K562 (cell line): ENCODE measurements around the gene YLPM1. TPM values are rescaled to one million over a fixed set of nuclear protein-coding genes. Genes with fewer than 3 reads are reported as not detected.

Experiments
- ATAC-seq: fragments of 200-7000 bp; cut with Tn5 transposase; 3 replicates; pipeline ENCODE4 v1.9.1; 2020; ENCODE audit warnings: moderate library complexity
- Bru-seq: library from RNA; stranded (reverse); fragments of 400-500 nt; gene quantifications from one replicate; lab custom pipeline; 2021; lab: Mats Ljungman, UMichigan
- BruChase-seq, 2 experiments: library from RNA; stranded (reverse); fragments of 400-500 nt; gene quantifications; one replicate each; lab custom pipeline; 2021; lab: Mats Ljungman, UMichigan
- BruUV-seq: library from RNA; stranded (reverse); fragments of 400-500 nt; replicated peaks from 2 replicates; lab custom pipeline; 2021; lab: Mats Ljungman, UMichigan
- CTCF ChIA-PET: fragments of 300-600 bp; formaldehyde crosslinking; extraction: SDS; loops from one replicate; lab custom pipeline; 2021; ENCODE audit warnings: low intra/inter-chr PET ratio; lab: Yijun Ruan, JAX
- POLR2A ChIA-PET: fragments of 300-600, 350-650 bp; sonication (Branson Sonifier 250); formaldehyde crosslinking; extraction: SDS; loops from one replicate; lab custom pipeline; 2021; ENCODE audit warnings: antibody characterized with exemption, inconsistent platforms; lab: Yijun Ruan, JAX
- DNase-seq, 4 experiments: peaks; one replicate each; pipeline versions ENCODE4 v3.0.0 to v3.0.0-alpha.2; 2011 to 2018; ENCODE audit warnings: low spot score in 3 of 4, mixed read lengths in 3 of 4; ENCODE audit errors: extremely low read depth in 1 of 4
- FAIRE-seq: peaks from 2 replicates; lab custom pipeline; 2011; peaks lifted over from hg19 to GRCh38; lab: Jason Lieb, UNC
- H2AFZ ChIP-seq: 2 replicates; pipeline ENCODE4 v1.6.0; 2011; ENCODE audit warnings: low read depth, low read length, control low read depth, inconsistent platforms
- H3K27ac ChIP-seq: fragments of 200-600 bp; 3 replicates; pipeline ENCODE4 v1.8.0; 2011; ENCODE audit warnings: low read depth, mild to moderate bottlenecking, control low read depth, inconsistent platforms, low read length, moderate library complexity, mixed read lengths; ENCODE audit errors: extremely low read depth
- H3K27me3 ChIP-seq, 2 experiments: fragments of 300-600 bp in 1 of 2; 2 replicates in 1 of 2; 3 replicates in 1 of 2; pipeline versions ENCODE4 v1.6.0 to v1.8.0; 2011; ENCODE audit warnings: inconsistent platforms in 2 of 2, low read length in 2 of 2, mild to moderate bottlenecking in 1 of 2, mixed read lengths in 1 of 2, moderate library complexity in 1 of 2; ENCODE audit not compliant: control insufficient read depth in 2 of 2, insufficient read depth in 2 of 2
- H3K36me3 ChIP-seq: fragments of 300-600 bp; 3 replicates; pipeline ENCODE4 v1.8.0; 2011; ENCODE audit warnings: mild to moderate bottlenecking, low read length, inconsistent platforms; ENCODE audit not compliant: control insufficient read depth, insufficient read depth
- H3K4me1 ChIP-seq, 2 experiments: fragments of 200-600 bp in 1 of 2; replicated peaks in 1 of 2; 2 replicates in 1 of 2; 3 replicates in 1 of 2; pipeline versions ENCODE4 v1.5.1 to v1.8.0; 2011; ENCODE audit warnings: inconsistent platforms in 2 of 2, low read length in 2 of 2, mild to moderate bottlenecking in 1 of 2, mixed read lengths in 1 of 2, moderate library complexity in 1 of 2; ENCODE audit not compliant: control insufficient read depth in 2 of 2, insufficient read depth in 2 of 2
- H3K4me2 ChIP-seq: 2 replicates; pipeline ENCODE4 v1.6.1; 2011; ENCODE audit warnings: low read length, control low read depth, inconsistent platforms, mixed read lengths; ENCODE audit not compliant: insufficient read depth
- H3K4me3 ChIP-seq: fragments of 200-600 bp; sonication (generic), shearing (Covaris generic); 2 replicates; pipeline ENCODE4 v1.5.1; 2016; ENCODE audit warnings: control low read depth, inconsistent platforms
- H3K79me2 ChIP-seq: fragments of 200-600 bp; 3 replicates; pipeline ENCODE4 v1.8.0; 2011; ENCODE audit warnings: low read length, inconsistent platforms; ENCODE audit not compliant: control insufficient read depth, insufficient read depth
- H3K9ac ChIP-seq, 2 experiments: 2 replicates each; pipeline versions ENCODE4 v1.6.0 to v1.6.1; 2011; ENCODE audit warnings: low read depth in 2 of 2, low read length in 2 of 2, control low read depth in 1 of 2, inconsistent platforms in 1 of 2, mild to moderate bottlenecking in 1 of 2, mixed read lengths in 1 of 2; ENCODE audit not compliant: insufficient read depth in 1 of 2
- H3K9me1 ChIP-seq: one replicate; pipeline ENCODE4 v1.6.0; 2011; ENCODE audit warnings: inconsistent platforms, mild to moderate bottlenecking, low read length, moderate library complexity; ENCODE audit not compliant: control insufficient read depth, insufficient read depth
- H3K9me3 ChIP-seq: replicated peaks from 2 replicates; pipeline ENCODE4 v1.5.1; 2011; ENCODE audit warnings: low read depth, low read length, inconsistent platforms; ENCODE audit not compliant: control insufficient read depth, insufficient read depth
- H4K20me1 ChIP-seq: replicated peaks from 2 replicates; pipeline ENCODE4 v1.6.1; 2011; ENCODE audit warnings: low read length, inconsistent platforms, mixed read lengths; ENCODE audit not compliant: control insufficient read depth, insufficient read depth
- FOXA3 ChIP-seq, 2 experiments: fragments of 450-650 bp in 1 of 2; sonication (generic) in 1 of 2; formaldehyde crosslinking; IDR thresholded peaks in 1 of 2; conservative IDR thresholded peaks in 1 of 2; 2 replicates each; pipeline versions ENCODE4 v1.4.0 to v1.8.0; 2020 to 2022; ENCODE audit warnings: mild to moderate bottlenecking in 2 of 2, missing genetic modification reagents in 1 of 2
- GATAD2A ChIP-seq: fragments of 450-650 bp; IDR thresholded peaks from 2 replicates; pipeline ENCODE4 v1.6.1; 2017
- HMGXB4 ChIP-seq: sonication (generic); formaldehyde crosslinking; IDR thresholded peaks from 2 replicates; pipeline ENCODE4 v1.8.1; 2023; ENCODE audit warnings: mild to moderate bottlenecking, missing genetic modification reagents
- HNRNPUL1 ChIP-seq: fragments of 200-400 bp; formaldehyde crosslinking; IDR thresholded peaks from 2 replicates; pipeline ENCODE4 v1.6.1; 2017; ENCODE audit warnings: low read length
- KLF6 ChIP-seq: fragments of 250-450 bp; sonication (Bioruptor Pico); IDR thresholded peaks from 2 replicates; pipeline ENCODE4 v1.4.0; 2020; ENCODE audit warnings: mild to moderate bottlenecking, moderate library complexity, borderline replicate concordance
- MAFK ChIP-seq: IDR thresholded peaks from 2 replicates; pipeline ENCODE4 v1.6.1; 2011; ENCODE audit warnings: low read length, improper control_type of control experiment
- SMAD2 ChIP-seq: fragments of 150-350 bp; IDR thresholded peaks from 2 replicates; pipeline ENCODE4 v1.6.1; 2014; ENCODE audit warnings: low read depth, mild to moderate bottlenecking, low read length
- WHSC1 ChIP-seq: IDR thresholded peaks from one replicate; pipeline ENCODE4 v1.6.1; 2012; ENCODE audit warnings: low read length, control low read depth, inconsistent platforms
- ZNF184 ChIP-seq: sonication (generic); formaldehyde crosslinking; IDR thresholded peaks from 2 replicates; pipeline ENCODE4 v1.5.0; 2020; ENCODE audit warnings: missing genetic modification reagents
- ZNF263 ChIP-seq: sonication (generic); formaldehyde crosslinking; IDR thresholded peaks from 2 replicates; pipeline ENCODE4 v1.8.0; 2022; ENCODE audit warnings: mild to moderate bottlenecking, missing genetic modification reagents, borderline replicate concordance
- WGBS: fragments of 100-300 bp; shearing (Covaris generic); methylation state at CpG from one replicate; pipeline ENCODE4 v1.1.6; 2016; ENCODE audit warnings: low coverage, mixed read lengths; ENCODE audit not compliant: insufficient coverage; ENCODE audit errors: missing lambda C conversion rate; 5-methylcytosine and 5-hydroxymethylcytosine counted together
- in situ Hi-C: fragments of 300-500 bp; cut with MboI; formaldehyde crosslinking; loops from 4 replicates; pipeline ENCODE4 v1.15.0; 2018; ENCODE audit warnings: inconsistent platforms, mixed read lengths
- intact Hi-C: fragments of 100-400 bp; cut with micrococcal nuclease; formaldehyde crosslinking; loops from 2 replicates; pipeline ENCODE4 v1.14.2; 2022
- long read RNA-seq, 3 experiments: library from polyadenylated mRNA in 2 of 3; library from RNA in 1 of 3; unstranded in 2 of 3; stranded (forward) in 1 of 3; transcript quantifications; one replicate each; pipeline ENCODE4 v2.0.0, GENCODE V29; 2019 to 2022
- polyA minus RNA-seq, 3 experiments: library from RNA; depleted of rRNA, polyadenylated mRNA; stranded (reverse); fragments of >200 nt; gene quantifications; 2 replicates each; pipeline ENCODE4 v1.2.3, GENCODE V29; 2011
- polyA plus RNA-seq, 8 experiments: library from polyadenylated mRNA; depleted of rRNA in 4 of 8; stranded (reverse) in 5 of 8; unstranded in 3 of 8; fragments of >200 nt; fragmentation: Nextera tagmentation in 2 of 8; fragmentation: Illumina TruSeq in 1 of 8; extraction: Ambion mirVana in 2 of 8; extraction: Trizol in 1 of 8; gene quantifications; 2 replicates each; pipeline versions ENCODE4 v1.2.1 to v1.2.3, GENCODE V29; 2011 to 2014; ENCODE audit warnings: inconsistent platforms in 1 of 8, missing spikeins in 1 of 8
- total RNA-seq, 7 experiments: library from RNA; depleted of rRNA in 6 of 7; stranded (reverse); fragments of >200 nt in 6 of 7; fragmentation: Illumina TruSeq in 2 of 7; extraction: Trizol in 2 of 7; gene quantifications; 2 replicates each; pipeline versions ENCODE4 v1.2.1 to v1.2.3, GENCODE V29; 2011 to 2021; ENCODE audit warnings: low replicate concordance in 1 of 7

Gene YLPM1, protein sequence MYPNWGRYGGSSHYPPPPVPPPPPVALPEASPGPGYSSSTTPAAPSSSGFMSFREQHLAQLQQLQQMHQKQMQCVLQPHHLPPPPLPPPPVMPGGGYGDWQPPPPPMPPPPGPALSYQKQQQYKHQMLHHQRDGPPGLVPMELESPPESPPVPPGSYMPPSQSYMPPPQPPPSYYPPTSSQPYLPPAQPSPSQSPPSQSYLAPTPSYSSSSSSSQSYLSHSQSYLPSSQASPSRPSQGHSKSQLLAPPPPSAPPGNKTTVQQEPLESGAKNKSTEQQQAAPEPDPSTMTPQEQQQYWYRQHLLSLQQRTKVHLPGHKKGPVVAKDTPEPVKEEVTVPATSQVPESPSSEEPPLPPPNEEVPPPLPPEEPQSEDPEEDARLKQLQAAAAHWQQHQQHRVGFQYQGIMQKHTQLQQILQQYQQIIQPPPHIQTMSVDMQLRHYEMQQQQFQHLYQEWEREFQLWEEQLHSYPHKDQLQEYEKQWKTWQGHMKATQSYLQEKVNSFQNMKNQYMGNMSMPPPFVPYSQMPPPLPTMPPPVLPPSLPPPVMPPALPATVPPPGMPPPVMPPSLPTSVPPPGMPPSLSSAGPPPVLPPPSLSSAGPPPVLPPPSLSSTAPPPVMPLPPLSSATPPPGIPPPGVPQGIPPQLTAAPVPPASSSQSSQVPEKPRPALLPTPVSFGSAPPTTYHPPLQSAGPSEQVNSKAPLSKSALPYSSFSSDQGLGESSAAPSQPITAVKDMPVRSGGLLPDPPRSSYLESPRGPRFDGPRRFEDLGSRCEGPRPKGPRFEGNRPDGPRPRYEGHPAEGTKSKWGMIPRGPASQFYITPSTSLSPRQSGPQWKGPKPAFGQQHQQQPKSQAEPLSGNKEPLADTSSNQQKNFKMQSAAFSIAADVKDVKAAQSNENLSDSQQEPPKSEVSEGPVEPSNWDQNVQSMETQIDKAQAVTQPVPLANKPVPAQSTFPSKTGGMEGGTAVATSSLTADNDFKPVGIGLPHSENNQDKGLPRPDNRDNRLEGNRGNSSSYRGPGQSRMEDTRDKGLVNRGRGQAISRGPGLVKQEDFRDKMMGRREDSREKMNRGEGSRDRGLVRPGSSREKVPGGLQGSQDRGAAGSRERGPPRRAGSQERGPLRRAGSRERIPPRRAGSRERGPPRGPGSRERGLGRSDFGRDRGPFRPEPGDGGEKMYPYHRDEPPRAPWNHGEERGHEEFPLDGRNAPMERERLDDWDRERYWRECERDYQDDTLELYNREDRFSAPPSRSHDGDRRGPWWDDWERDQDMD (N-terminal part only)
- total RNA-seq (2011; cell fraction: chromatin; rRNA removed; ENCODE audit: low replicate concordance), result 21.6 and 92.8 TPM in 2 replicates
- total RNA-seq (2011; cell fraction: nucleolus; rRNA removed), result 9.3 and 11.4 TPM in 2 replicates
- total RNA-seq (2011; cell fraction: nucleoplasm; rRNA removed), result 45.4 and 78.9 TPM in 2 replicates
- total RNA-seq (2014; rRNA removed) (9.1 and 10.3 TPM in 2 replicates), total RNA-seq (2014; rRNA removed; fragmentation: Illumina TruSeq; extraction: Trizol) (15.1 and 17.1 TPM in 2 replicates), total RNA-seq (2015; rRNA removed; fragmentation: Illumina TruSeq; extraction: Trizol) (14.9 and 15.9 TPM in 2 replicates), total RNA-seq (2021) (28.8 and 32.6 TPM in 2 replicates), polyA plus RNA-seq (2011; rRNA removed) (7.2 and 7.8 TPM in 2 replicates), polyA plus RNA-seq (2014; fragmentation: Illumina TruSeq; extraction: Trizol) (29.9 and 32.7 TPM in 2 replicates), polyA plus RNA-seq (2014; fragmentation: Nextera tagmentation; extraction: Ambion mirVana) (1 to 10 TPM; 7.3 to 8.6 TPM), polyA plus RNA-seq (2014; rRNA removed) (13.9 and 14.6 TPM in 2 replicates), polyA minus RNA-seq (2011; rRNA and poly(A)+ RNA removed) (15.4 and 19.7 TPM in 2 replicates), Bru-seq, nascent RNA (percentile 71 among the genes with signal in this experiment), BruChase-seq, experiment 1, labeled RNA remaining after a 2-hour chase (percentile 83 among the genes with signal in this experiment), BruChase-seq, experiment 2, labeled RNA remaining after a 6-hour chase (percentile 83 among the genes with signal in this experiment)
- 2.1 and 3.6 TPM in 2 replicates for polyA plus RNA-seq (2011; cell fraction: cytosol; rRNA removed)
- 22.2 and 26.1 TPM in 2 replicates for polyA plus RNA-seq (2011; cell fraction: nucleus; rRNA removed)
- polyA plus RNA-seq (2012), result 23.3 and 26.0 TPM in 2 replicates
- polyA minus RNA-seq (2011; cell fraction: cytosol; rRNA and poly(A)+ RNA removed), result 10.2 and 10.6 TPM in 2 replicates
- polyA minus RNA-seq (2011; cell fraction: nucleus; rRNA and poly(A)+ RNA removed), result 20.2 and 37.8 TPM in 2 replicates
- long read RNA-seq, experiment 1, partial matches to known transcripts, result 41 of 46 reads
- long read RNA-seq, experiment 1, other reads (novel, unspliced or antisense), result 5 of 46 reads
- long read RNA-seq, experiment 2, partial matches to known transcripts, result 14 of 19 reads
- long read RNA-seq, experiment 2, other reads (novel, unspliced or antisense), result 4 of 19 reads
- long read RNA-seq, experiment 3, partial matches to known transcripts, result 2 of 2 reads
- long read RNA-seq, experiment 3, other reads (novel, unspliced or antisense), result 0 of 2 reads

DNA sequence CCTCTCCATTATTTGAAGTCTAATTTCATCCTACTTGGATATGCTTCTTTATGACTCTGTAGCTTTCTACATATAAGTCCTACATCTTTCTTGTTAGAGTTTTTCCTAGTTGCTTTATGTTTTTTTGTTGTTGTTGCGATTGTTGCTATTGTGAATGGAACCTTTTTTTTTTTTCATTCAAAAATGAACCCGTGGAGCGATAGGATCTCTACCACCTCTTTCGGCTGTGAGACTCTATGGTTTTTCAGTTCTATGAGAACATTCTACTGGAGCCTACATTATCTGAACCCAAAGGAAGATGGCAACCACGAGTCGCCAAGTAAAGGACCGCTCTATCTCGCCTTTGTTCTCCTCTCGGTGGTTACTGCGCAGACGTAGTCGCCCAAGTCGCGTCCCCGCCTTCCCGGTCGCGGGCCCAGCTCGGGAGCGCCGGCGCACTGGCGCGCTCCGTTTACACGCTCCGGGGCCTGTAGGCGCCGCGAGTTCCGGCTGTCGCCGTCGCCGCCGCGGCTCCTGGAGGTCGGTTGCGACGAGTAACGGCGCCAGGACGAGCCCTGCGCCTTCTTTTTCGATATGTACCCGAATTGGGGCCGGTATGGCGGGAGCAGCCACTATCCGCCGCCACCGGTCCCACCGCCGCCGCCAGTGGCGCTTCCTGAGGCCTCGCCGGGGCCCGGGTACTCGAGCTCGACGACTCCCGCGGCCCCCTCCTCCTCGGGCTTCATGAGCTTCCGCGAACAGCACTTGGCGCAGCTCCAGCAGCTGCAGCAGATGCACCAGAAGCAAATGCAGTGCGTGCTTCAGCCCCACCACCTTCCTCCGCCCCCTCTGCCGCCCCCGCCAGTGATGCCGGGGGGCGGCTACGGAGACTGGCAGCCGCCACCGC is at the start of gene YLPM1:
Gene YLPM1, plus strand, starts transcription at position 400 of the 886 bp plus-strand sequence. Its CDS starts 174 bp downstream, at position 574.
- Histone ChIP-seq H3K4me3 (peak within 1 kb of the TSS; percentile 71), H3K79me2 (peaks cover 52% of the 10 kb centered on the region), H3K9me1 (no peaks in the 10 kb centered on the region), H3K9me3 (no peaks in the 10 kb centered on the region), H4K20me1 (no peaks in the 10 kb centered on the region), H2AFZ (peak within 1 kb of the TSS; percentile 96), H3K27me3 (no peaks in the 10 kb centered on the region), H3K4me1 (peaks cover 2 to 8% of the 10 kb centered on the region in 2 experiments; a peak in 4 of 5 replicates), H3K27ac (peak within 1 kb of the TSS; percentile 87), H3K9ac (peak within 1 kb of the TSS; percentile 80 to 97), H3K36me3 (peaks cover 19% of the 10 kb centered on the region; the same call in 2 of the 3 replicates), H3K4me2 (peak within 1 kb of the TSS; percentile 82)
- FAIRE-seq (peak; percentile 97), DNase-seq (peak; percentile 85 to 94 (median 86)), ATAC-seq (peak; percentile 97)
- ChIA-PET CTCF (no interaction called here), POLR2A (interaction anchor here (0.6 to 1.9 kb wide), 7 partner anchors 9 to 401 kb away, joined by 3 to 15 read pairs (median 3); no protein-coding TSS in a partner anchor)
- under 1% methylated on average over 39 of the region's 76 CpGs for WGBS
- intact Hi-C loops (loop anchor here (5.0 kb wide), 1 partner anchor 51 kb away; the partner anchor contains the start of genes AREL1 and FCF1), in situ Hi-C loops (no loop called here)
- no TSS peak for BruUV-seq
- TF ChIP-seq ZNF263 (CRISPR knock-in tag), result no peak
- no peak for TF ChIP-seq HMGXB4 (CRISPR knock-in tag)
- no peak for TF ChIP-seq FOXA3 (CRISPR knock-in tag; conservative IDR thresholded peaks at IDR 0.05 in 1 of 2, IDR thresholded peaks at IDR 0.05 in 1 of 2)
- TF ChIP-seq GATAD2A, result no peak
- no peak for TF ChIP-seq WHSC1
- TF ChIP-seq MAFK, result no peak
- no peak for TF ChIP-seq SMAD2
- no peak for TF ChIP-seq HNRNPUL1
- TF ChIP-seq ZNF184 (CRISPR knock-in tag), result no peak
- TF ChIP-seq KLF6, result no peak
